CD14-positive monocyte (primary cell): Measurements from ENCODE around the gene TAC3. TPM values are rescaled to one million over a fixed set of nuclear protein-coding genes. Genes with fewer than 3 reads are reported as not detected.

ENCODE experiments used
- DNase-seq, 3 donors: peaks; one replicate each; pipeline ENCODE4 v3.0.0-alpha.2; 2011 to 2022
- H2AFZ ChIP-seq: 2 replicates; pipeline ENCODE4 v1.6.0; 2012; ENCODE audit warnings: mild to moderate bottlenecking, low read depth, low read length, inconsistent platforms; ENCODE audit not compliant: insufficient read depth, poor library complexity, severe bottlenecking
- H3K27ac ChIP-seq, 2 donors: 1 replicate in 1 of 2; 2 replicates in 1 of 2; pipeline ENCODE4 v1.5.1; 2012 to 2013; ENCODE audit warnings: low read length in 2 of 2, control low read depth in 1 of 2, inconsistent platforms in 1 of 2, low read depth in 1 of 2, mild to moderate bottlenecking in 1 of 2
- H3K27me3 ChIP-seq, 2 donors: one replicate each; pipeline versions ENCODE4 v1.6.0 to v1.6.1; 2011 to 2013; ENCODE audit warnings: low read length in 2 of 2; ENCODE audit not compliant: control insufficient read depth in 2 of 2, insufficient read depth in 2 of 2
- H3K36me3 ChIP-seq, 2 donors: replicated peaks in 1 of 2; 1 replicate in 1 of 2; 2 replicates in 1 of 2; pipeline versions ENCODE4 v1.5.1 to v1.6.1; 2012 to 2013; ENCODE audit warnings: low read length in 2 of 2, control low read depth in 1 of 2, inconsistent platforms in 1 of 2, mild to moderate bottlenecking in 1 of 2; ENCODE audit not compliant: insufficient read depth in 2 of 2, control insufficient read depth in 1 of 2
- H3K4me1 ChIP-seq, 2 donors: 1 replicate in 1 of 2; 2 replicates in 1 of 2; pipeline versions ENCODE4 v1.5.1 to v1.6.1; 2012 to 2013; ENCODE audit warnings: low read length in 2 of 2, control low read depth in 1 of 2, inconsistent platforms in 1 of 2, mild to moderate bottlenecking in 1 of 2, moderate library complexity in 1 of 2; ENCODE audit not compliant: insufficient read depth in 2 of 2, control insufficient read depth in 1 of 2
- H3K4me2 ChIP-seq: replicated peaks from 2 replicates; pipeline ENCODE3; 2012; ENCODE audit warnings: low read length, moderate library complexity, mild to moderate bottlenecking; ENCODE audit not compliant: poor library complexity, severe bottlenecking; ENCODE audit errors: extremely low read depth
- H3K4me3 ChIP-seq, 3 experiments: fragments of 200-600 bp in 1 of 3; sonication (generic) in 1 of 3; replicated peaks in 1 of 3; 1 replicate in 2 of 3; 2 replicates in 1 of 3; pipeline ENCODE4 v1.5.1; 2011 to 2013; ENCODE audit warnings: low read length in 3 of 3, mild to moderate bottlenecking in 3 of 3, control low read depth in 2 of 3, low read depth in 2 of 3, inconsistent platforms in 1 of 3, moderate library complexity in 1 of 3
- H3K79me2 ChIP-seq: 2 replicates; pipeline ENCODE4 v1.6.0; 2012; ENCODE audit warnings: mild to moderate bottlenecking, control low read depth, inconsistent platforms, low read length, moderate library complexity; ENCODE audit not compliant: insufficient read depth
- H3K9ac ChIP-seq: 2 replicates; pipeline ENCODE4 v1.6.0; 2017; ENCODE audit warnings: low read length, mild to moderate bottlenecking; ENCODE audit not compliant: insufficient read depth, poor library complexity, severe bottlenecking
- H3K9me3 ChIP-seq, 2 donors: replicated peaks in 1 of 2; 1 replicate in 1 of 2; 2 replicates in 1 of 2; pipeline versions ENCODE4 v1.5.1 to v1.6.1; 2012 to 2013; ENCODE audit warnings: low read length in 2 of 2, control low read depth in 1 of 2; ENCODE audit not compliant: control insufficient read depth in 1 of 2, insufficient read depth in 1 of 2
- H4K20me1 ChIP-seq: 2 replicates; pipeline ENCODE4 v1.6.0; 2012; ENCODE audit warnings: mild to moderate bottlenecking, low read length, control low read depth, moderate library complexity; ENCODE audit not compliant: insufficient read depth
- H3K27ac Mint-ChIP-seq, 7 donors: one replicate each; pipeline ENCODE4 v1.8.0; 2020; ENCODE audit warnings: mild to moderate bottlenecking in 7 of 7, mixed read lengths in 7 of 7, moderate library complexity in 6 of 7, inconsistent platforms in 2 of 7
- H3K27me3 Mint-ChIP-seq, 3 donors: one replicate each; pipeline ENCODE4 v1.8.0; 2021 to 2022; ENCODE audit warnings: low read depth in 3 of 3, mild to moderate bottlenecking in 3 of 3, mixed read lengths in 3 of 3, moderate library complexity in 3 of 3, inconsistent platforms in 1 of 3
- H3K36me3 Mint-ChIP-seq, 2 donors: one replicate each; pipeline ENCODE4 v1.8.0; 2020; ENCODE audit warnings: mixed read lengths in 2 of 2, inconsistent platforms in 1 of 2, mild to moderate bottlenecking in 1 of 2
- H3K4me1 Mint-ChIP-seq: one replicate; pipeline ENCODE4 v1.8.0; 2020; ENCODE audit warnings: mild to moderate bottlenecking, mixed read lengths
- H3K4me3 Mint-ChIP-seq, 2 donors: one replicate each; pipeline ENCODE4 v1.8.0; 2020; ENCODE audit warnings: mild to moderate bottlenecking in 2 of 2, mixed read lengths in 2 of 2, moderate library complexity in 1 of 2
- H3K9me3 Mint-ChIP-seq, 7 donors: one replicate each; pipeline ENCODE4 v1.8.0; 2020 to 2022; ENCODE audit warnings: mixed read lengths in 7 of 7, mild to moderate bottlenecking in 6 of 7, moderate library complexity in 6 of 7, inconsistent platforms in 2 of 7
- WGBS: methylation state at CpG from one replicate; pipeline ENCODE4 v1.1.5; 2013; ENCODE audit warnings: missing lambda C conversion rate; ENCODE audit not compliant: insufficient coverage; 5-methylcytosine and 5-hydroxymethylcytosine counted together
- intact Hi-C, 2 donors: fragments of 100-400 bp; cut with micrococcal nuclease; formaldehyde crosslinking; loops; one replicate each; pipeline versions ENCODE4 v1.15.0 to v1.15.1; 2023
- polyA plus RNA-seq, 3 donors: library from polyadenylated mRNA; depleted of rRNA in 1 of 3; unstranded in 2 of 3; stranded (reverse) in 1 of 3; fragments of 300-500 nt in 2 of 3; fragments of >200 nt in 1 of 3; fragmentation: Illumina TruSeq in 2 of 3; gene quantifications; 1 replicate in 2 of 3; 2 replicates in 1 of 3; pipeline ENCODE4 v1.2.3, GENCODE V29; 2012 to 2021
- TF ChIP-seq, protein P1 (sequence below): fragments of 200-600 bp; IDR thresholded peaks from one replicate; pipeline ENCODE4 v1.8.0; 2022; ENCODE audit warnings: antibody characterized with exemption, mild to moderate bottlenecking

The TAC3 gene
- polyA plus RNA-seq, 3 donors: 0.15 TPM; not detected in 2

DNA sequence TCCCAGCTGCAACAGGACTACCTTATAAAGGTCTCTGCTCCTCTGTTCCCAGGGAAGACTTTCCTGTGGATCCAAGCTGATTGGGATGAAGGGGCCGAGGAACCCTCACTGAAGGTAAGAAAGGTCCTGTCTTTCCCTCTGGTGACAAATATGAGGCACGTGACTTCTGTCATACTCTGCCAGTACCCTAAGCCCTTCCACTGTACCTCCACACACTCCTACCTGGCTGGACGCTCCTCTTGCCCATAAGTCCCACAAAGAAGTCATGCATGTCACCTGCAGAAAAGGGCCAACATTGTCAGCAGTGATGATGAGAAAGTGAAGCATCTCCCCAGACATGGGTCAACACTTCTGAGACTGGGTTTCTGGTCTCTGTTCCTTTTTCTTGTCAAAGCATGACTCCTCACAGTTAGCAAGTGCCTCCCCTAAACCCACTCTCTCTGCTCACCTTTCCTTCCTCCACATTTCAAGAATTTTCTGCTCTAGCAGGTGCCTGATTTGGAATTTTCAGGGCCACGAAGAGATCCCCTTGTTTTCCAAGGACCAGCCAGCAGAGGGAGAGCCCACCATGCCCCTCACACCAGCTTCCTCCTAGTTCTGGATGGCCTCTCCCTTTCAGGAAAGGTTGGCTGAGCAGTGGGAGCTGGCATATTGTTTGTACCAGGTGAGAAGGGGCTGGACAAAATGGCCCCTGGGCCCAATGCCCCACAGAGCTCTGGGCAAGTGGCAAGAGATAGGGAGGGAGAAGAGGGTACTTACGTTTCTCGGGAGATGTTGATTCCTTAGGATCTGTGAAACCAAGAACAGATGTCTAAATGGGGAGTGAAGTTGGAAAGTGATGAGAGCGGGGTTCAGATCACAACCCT is 3.5 kb downstream of the TAC3 start:
- intact Hi-C loops: no loop called here
- H3K27ac ChIP-seq: no peak overlapping the region
- no peak overlapping the region for H3K4me3 ChIP-seq
- no peaks in the 10 kb centered on the region for H3K9me3 ChIP-seq
- no peak for DNase-seq
- peaks cover 4% of the 10 kb centered on the region for H3K4me1 Mint-ChIP-seq
- no peak overlapping the region for H3K4me2 ChIP-seq
- H3K36me3 Mint-ChIP-seq: no peaks in the 10 kb centered on the region
- no peaks in the 10 kb centered on the region for H3K36me3 ChIP-seq
- H3K9me3 Mint-ChIP-seq: no peaks in the 10 kb centered on the region
- H3K9ac ChIP-seq: no peak overlapping the region
- H3K27me3 Mint-ChIP-seq: peaks cover 6 to 18% (median 10%) of the 10 kb centered on the region in 3 donors
- H3K4me1 ChIP-seq: no peaks in the 10 kb centered on the region
- no peak overlapping the region for H2AFZ ChIP-seq
- TF ChIP-seq, protein P1, sequence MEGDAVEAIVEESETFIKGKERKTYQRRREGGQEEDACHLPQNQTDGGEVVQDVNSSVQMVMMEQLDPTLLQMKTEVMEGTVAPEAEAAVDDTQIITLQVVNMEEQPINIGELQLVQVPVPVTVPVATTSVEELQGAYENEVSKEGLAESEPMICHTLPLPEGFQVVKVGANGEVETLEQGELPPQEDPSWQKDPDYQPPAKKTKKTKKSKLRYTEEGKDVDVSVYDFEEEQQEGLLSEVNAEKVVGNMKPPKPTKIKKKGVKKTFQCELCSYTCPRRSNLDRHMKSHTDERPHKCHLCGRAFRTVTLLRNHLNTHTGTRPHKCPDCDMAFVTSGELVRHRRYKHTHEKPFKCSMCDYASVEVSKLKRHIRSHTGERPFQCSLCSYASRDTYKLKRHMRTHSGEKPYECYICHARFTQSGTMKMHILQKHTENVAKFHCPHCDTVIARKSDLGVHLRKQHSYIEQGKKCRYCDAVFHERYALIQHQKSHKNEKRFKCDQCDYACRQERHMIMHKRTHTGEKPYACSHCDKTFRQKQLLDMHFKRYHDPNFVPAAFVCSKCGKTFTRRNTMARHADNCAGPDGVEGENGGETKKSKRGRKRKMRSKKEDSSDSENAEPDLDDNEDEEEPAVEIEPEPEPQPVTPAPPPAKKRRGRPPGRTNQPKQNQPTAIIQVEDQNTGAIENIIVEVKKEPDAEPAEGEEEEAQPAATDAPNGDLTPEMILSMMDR: no peak
- no peak overlapping the region for H3K4me3 Mint-ChIP-seq
- peaks cover 2 to 6% of the 10 kb centered on the region in 2 donors for H3K27me3 ChIP-seq
- H4K20me1 ChIP-seq: no peaks in the 10 kb centered on the region
- no peaks in the 10 kb centered on the region for H3K79me2 ChIP-seq
- WGBS: 100% methylated on average over 2 of the region's 7 CpGs
- H3K27ac Mint-ChIP-seq: no peak overlapping the region

DNA sequence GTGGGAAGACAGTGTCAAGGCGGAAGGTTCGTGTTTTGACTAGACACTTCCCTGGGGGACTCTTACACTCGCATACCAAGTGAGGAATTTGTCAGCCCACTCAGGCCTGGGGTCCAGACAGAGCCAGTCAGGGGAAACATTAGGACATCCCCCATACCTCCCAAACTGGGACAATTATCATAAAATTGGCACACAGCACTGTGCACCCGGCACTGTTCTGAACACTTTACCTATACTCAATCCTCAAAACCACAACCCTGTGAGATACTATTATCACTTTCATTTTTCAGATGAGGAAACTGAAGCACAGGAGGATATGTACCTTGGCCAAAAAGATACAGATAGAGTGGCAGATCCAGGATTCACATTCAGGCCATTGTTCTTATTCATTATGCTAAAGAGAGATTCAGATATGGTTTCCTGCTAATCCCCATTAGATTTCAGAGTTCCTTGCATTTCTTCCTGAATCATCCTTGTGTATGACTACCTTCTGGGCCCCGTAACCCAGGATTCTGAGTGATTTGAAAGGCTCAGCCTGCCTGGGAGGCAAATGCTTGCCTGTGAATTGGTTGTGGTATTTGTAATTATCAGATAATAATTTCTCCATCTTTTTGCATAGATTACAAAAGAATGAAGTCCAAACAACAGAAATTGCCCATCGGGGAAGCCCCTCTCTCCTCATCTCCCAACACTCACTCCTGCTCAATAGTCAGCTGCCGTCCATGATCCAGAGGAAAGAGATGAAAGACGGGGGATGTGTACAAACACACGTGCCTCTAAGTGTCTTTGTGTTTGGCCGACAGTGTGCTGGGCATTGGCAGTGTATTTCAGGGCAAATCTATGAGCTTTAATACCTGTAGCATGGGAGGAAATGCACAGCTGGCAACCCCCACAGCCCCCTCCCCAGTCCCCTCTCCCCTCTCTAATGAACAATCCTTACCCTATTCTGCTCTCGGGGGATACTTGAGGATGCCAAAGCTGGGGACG is 4.6 kb downstream of the TAC3 start:
- no peaks in the 10 kb centered on the region for H3K9me3 ChIP-seq
- no peak overlapping the region for H2AFZ ChIP-seq
- H3K4me1 ChIP-seq: peaks cover 4 to 5% of the 10 kb centered on the region in 2 donors
- peaks cover 9% of the 10 kb centered on the region for H3K4me1 Mint-ChIP-seq
- intact Hi-C loops: no loop called here
- H3K27me3 ChIP-seq: peaks cover 2 to 6% of the 10 kb centered on the region in 2 donors
- no peak overlapping the region for H3K4me3 Mint-ChIP-seq
- H3K79me2 ChIP-seq: no peaks in the 10 kb centered on the region
- no peaks in the 10 kb centered on the region for H4K20me1 ChIP-seq
- whole genome bisulfite sequencing: 97% methylated on average over 7 of the region's 12 CpGs
- H3K36me3 ChIP-seq: no peaks in the 10 kb centered on the region
- H3K9ac ChIP-seq: no peak overlapping the region
- no peak overlapping the region for H3K27ac Mint-ChIP-seq
- TF ChIP-seq, protein P1: no peak
- no peak overlapping the region for H3K27ac ChIP-seq
- no peaks in the 10 kb centered on the region for H3K36me3 Mint-ChIP-seq
- H3K9me3 Mint-ChIP-seq: no peaks in the 10 kb centered on the region
- no peak overlapping the region for H3K4me2 ChIP-seq
- no peak overlapping the region for H3K4me3 ChIP-seq
- peaks cover 6 to 17% (median 10%) of the 10 kb centered on the region in 3 donors for H3K27me3 Mint-ChIP-seq
- DNase-seq: no peak
